HFF-Myc (cell line): ENCODE data around the gene TRAP1.
"Not testable (repeated sequence)": the region's sequence is repeated elsewhere in the genome, so short reads cannot be mapped to it uniquely, and the experiment has no call there.

Experiments used
- DNase-seq: peaks from one replicate; pipeline ENCODE4 v3.0.0-alpha.2; 2011; ENCODE audit warnings: low read depth; ENCODE audit errors: extremely low read depth
- H3K4me3 ChIP-seq: replicated peaks from 2 replicates; pipeline ENCODE4 v1.5.1; 2011; ENCODE audit warnings: low read depth, mild to moderate bottlenecking, control low read depth, low read length
- TF ChIP-seq, protein P1 (sequence below): IDR thresholded peaks from 2 replicates; pipeline ENCODE4 v1.5.1; 2012; ENCODE audit warnings: mild to moderate bottlenecking, low read depth, low read length, control low read depth; ENCODE audit errors: missing control alignments

The TRAP1 gene

DNA sequence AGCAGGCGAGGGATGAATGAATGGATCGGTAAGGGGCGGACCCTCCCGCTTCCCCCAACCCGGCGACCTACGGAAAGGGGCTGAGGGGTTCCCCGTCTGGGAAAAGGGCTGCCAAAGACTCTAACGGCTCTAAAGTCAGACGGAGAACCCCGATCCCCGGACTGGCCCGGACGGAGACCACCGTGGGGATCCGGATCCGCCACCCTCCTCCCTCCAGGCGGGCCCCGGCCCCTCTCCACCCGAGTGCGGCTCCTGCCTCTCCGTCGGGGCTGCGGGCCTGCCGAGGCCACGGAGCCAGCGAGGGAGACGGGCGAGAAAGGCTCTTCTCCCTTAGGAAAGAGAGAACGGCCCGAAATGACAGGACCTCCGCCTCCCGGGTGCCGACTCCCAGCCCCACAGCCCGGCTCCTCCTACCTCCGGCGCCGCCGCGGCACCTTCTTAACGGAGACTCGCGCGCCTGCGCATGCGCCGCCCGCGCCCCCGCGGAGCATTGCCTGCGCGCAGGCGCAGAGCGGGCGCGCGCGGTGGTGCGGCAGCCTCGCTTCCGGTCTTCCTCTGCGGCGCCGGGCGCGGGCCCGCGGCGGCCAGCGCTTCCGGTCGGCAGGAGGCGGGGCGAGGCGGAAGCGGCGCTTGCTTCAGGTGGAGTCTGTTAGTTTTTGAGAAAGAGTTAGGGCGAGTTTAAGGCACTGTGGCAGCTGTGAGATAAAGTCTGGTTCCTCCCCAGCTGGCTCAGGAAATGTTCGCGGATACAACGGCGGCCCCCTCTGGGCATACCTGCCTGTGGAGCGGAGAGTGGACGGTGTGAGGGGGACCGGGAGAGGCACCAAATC is 106.0 kb downstream of the TRAP1 start, which contains the start of gene SLX4:
TSS of gene SLX4 (minus strand) at position 461 of the 830 bp plus-strand sequence. CDS start 2,642 bp downstream, outside the sequence.
- peak within 1 kb of the TSS; percentile 74 for H3K4me3 ChIP-seq
- TF ChIP-seq, protein P1, sequence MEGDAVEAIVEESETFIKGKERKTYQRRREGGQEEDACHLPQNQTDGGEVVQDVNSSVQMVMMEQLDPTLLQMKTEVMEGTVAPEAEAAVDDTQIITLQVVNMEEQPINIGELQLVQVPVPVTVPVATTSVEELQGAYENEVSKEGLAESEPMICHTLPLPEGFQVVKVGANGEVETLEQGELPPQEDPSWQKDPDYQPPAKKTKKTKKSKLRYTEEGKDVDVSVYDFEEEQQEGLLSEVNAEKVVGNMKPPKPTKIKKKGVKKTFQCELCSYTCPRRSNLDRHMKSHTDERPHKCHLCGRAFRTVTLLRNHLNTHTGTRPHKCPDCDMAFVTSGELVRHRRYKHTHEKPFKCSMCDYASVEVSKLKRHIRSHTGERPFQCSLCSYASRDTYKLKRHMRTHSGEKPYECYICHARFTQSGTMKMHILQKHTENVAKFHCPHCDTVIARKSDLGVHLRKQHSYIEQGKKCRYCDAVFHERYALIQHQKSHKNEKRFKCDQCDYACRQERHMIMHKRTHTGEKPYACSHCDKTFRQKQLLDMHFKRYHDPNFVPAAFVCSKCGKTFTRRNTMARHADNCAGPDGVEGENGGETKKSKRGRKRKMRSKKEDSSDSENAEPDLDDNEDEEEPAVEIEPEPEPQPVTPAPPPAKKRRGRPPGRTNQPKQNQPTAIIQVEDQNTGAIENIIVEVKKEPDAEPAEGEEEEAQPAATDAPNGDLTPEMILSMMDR = no peak
- DNase-seq = peak; percentile 36

DNA sequence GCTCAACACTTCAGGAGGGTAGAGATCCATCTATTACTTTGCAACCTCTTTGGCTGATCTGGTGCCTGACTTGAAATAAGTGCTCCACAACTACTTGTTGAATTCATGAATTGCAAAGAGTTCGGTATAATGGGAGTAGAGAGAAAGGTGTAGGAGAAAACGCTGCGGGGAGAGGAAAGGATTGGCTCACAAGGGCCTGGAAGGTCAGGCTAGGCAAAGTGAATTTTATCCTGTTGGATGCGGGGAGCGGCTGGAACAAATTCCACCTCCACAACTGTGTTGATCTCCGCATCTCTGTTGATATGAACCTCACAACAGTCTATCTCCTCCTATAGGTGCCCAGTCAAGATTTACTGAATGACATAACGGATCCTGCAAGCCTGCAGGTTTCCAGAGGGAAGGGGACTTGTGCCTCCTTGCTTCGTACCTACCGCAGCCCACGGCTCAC is 106.6 kb downstream of the TRAP1 start:
- H3K4me3 ChIP-seq = peak overlapping the region; percentile 74
- no peak for DNase-seq
- TF ChIP-seq, protein P1 = no peak

DNA sequence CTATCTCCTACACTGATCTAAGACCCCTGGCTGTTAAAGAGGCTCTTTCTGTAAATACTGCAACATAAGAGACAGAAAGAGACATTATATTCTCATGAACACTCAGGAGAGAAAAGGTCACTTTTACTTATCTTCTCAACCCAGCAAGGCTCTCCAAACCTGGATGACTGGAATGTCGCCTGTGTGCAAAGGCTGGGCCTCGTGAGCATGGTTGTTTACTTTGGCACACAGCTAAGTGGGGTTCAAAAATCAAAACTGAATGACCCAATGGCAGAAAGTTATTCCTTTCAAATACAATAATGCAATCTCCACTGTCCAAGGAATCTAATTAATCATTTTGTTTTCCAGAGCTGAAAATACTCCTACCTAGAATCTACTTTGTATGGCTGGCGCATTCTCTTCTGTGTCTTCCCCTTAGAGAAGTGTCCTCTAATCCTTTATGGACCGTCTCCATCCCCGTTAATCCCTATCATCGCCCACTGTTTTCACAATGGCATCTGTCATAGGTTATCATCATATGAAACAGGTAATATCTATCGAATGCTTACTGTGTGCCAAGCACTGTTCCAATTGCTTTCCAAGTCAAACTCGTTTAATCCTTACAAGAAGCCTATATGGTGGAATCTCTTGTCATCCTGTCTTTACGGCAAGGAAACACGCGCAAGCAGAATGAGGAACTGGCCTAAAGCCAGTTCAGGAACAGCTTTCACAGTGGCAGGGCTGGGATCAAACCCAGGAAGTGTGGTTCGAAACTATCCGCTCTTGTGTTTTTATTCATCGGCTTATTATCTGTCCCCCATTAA is 107.2 kb downstream of the TRAP1 start:
- TF ChIP-seq, protein P1 = no peak
- DNase-seq = no peak
- peak overlapping the region; percentile 74 for H3K4me3 ChIP-seq

DNA sequence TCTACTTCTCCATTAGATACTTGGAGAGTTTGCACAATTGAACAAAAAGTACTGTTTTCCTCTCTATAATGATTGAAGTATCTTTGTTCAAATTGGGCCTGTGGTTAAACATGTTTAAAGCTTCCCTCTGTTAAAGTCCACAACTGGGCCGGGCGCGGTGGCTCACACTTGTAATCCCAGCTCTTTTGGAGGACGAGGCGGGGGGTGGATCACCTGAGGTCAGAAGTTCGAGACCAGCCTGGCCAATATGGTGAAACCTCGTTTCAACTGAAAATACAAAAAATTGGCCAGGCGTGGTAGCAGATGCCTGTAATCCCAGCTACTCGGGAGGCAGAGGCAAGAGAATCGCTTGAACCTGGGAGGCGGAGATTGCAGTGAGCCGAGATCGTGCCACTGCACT is 108.3 kb downstream of the TRAP1 start:
- H3K4me3 ChIP-seq = not testable (repeated sequence)

DNA sequence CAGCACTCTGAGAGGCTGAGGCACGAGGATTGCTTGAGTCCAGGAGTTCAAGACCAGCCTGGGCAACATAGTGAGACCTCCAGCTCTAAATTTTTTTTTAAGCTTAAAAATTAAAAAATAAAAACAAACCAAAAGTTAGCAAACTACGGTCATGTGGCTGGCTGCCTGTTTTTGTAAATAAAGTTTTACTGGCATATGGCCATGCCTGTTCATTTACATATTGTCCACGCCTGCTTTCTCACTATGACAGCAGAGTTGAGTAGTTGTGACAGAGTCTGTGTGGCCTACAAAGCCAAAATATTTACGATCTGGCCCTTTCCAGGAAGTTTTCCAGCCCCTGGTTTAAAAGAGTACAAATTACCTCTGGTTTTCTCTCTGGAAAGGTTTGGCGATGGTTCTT is 109.3 kb downstream of the TRAP1 start:
- DNase-seq = no peak
- TF ChIP-seq, protein P1 = no peak
- H3K4me3 ChIP-seq = no peak overlapping the region

More for the DNA sequence above, 108.3 kb downstream of the TRAP1 start:
- DNase-seq = not testable (repeated sequence)
